HG03139 (cell line): ENCODE measurements around the gene MYO6.
A peak's percentile ranks its signal among the peaks of the same experiment; 100 is the strongest.
"Not testable (repeated sequence)": the region's sequence is repeated elsewhere in the genome, so short reads cannot be mapped to it uniquely, and the experiment has no call there.

Experiments
- ATAC-seq: cut with Tn5 transposase; IDR thresholded peaks from one replicate; pipeline ENCODE4 v1.9.1; 2021; ENCODE audit not compliant: unreplicated experiment

MYO6 gene

GRCh38 chr6:75748743-75749538, at the start of gene MYO6:
Gene MYO6 (plus strand): TSS chr6:75749239. CDS start chr6:75817548, 68,309 bp downstream.
- ATAC-seq: peak; percentile 75

- ATAC-seq: not testable (repeated sequence)
Measured at GRCh38 chr6:75708334-75708733, 40.7 kb upstream of the MYO6 start.

GRCh38 chr6:75711173-75711572, 37.9 kb upstream of the MYO6 start:
- ATAC-seq: no peak

- ATAC-seq: no peak
Measured at GRCh38 chr6:75719133-75719532, 29.9 kb upstream of the MYO6 start.

GRCh38 chr6:75723382-75723781, 25.7 kb upstream of the MYO6 start:
- no peak for ATAC-seq

DNA sequence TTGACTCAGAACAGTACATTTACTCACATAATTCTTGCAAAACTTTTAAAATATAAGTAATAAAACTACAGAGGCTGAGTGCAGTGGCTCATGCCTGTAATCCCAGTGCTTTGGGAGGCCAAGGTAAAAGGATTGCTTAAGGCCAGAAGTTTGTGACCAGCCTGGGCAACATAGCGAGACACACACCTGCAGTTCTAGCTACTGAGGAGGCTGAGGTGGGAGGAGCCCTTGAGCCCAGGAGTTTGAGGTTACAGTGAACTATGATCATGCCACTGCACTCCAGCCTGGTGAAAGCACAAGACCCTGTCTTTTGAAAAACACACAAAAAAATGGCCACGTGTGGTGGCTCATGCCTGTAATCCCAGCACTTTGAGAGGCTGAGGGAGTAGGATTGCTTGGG, 21.8 kb upstream of the MYO6 start:
- ATAC-seq: no peak

DNA sequence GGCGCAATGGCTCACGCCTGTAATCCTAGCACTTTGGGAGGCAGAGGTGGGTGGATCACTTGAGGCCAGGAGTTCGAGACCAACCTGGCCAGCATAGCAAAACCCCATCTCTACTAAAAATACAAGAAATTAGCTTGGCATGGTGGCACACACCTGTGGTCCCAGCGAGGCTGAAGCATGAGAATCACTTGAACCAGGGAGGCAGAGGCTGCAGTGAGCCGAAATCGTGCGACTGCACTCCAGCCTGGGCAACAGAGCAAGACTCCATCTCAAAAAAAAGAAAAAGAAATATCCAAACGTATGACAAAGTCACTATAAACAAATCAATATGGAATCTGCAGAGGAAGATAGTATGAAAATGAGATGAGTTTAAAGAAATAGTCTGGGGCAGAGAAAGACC, 18.0 kb upstream of the MYO6 start:
- ATAC-seq: not testable (repeated sequence)

DNA sequence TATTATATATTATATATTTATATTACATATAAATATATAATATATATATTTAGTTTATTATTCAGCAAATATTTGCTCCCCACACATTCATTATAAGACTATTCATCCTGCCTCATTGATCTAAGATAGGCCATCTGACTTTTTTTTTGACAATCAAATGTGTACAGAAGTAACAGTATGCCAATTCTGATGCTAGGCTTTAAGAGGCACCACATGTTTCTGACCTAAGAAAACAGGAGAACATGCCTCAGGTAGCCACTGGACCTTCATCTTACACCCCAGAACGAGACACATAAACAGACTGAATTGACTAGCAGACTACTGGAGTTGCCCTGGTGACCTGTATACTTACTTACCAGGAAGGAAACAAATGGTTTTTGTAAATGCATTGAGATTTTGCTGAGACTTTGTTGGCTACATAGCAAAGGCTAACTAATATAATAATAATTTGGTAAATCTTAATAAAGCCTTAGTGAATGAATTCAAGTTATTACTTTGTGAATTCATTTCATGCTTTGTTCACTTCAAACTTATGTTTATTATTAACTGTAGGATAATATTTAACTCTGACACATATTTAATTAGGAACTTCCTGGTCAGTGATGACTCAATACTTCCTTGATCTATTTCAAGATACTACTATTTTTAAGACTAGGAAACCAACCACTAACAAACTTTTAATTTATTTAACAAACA, 13.4 kb upstream of the MYO6 start:
- ATAC-seq: peak; percentile 85

DNA sequence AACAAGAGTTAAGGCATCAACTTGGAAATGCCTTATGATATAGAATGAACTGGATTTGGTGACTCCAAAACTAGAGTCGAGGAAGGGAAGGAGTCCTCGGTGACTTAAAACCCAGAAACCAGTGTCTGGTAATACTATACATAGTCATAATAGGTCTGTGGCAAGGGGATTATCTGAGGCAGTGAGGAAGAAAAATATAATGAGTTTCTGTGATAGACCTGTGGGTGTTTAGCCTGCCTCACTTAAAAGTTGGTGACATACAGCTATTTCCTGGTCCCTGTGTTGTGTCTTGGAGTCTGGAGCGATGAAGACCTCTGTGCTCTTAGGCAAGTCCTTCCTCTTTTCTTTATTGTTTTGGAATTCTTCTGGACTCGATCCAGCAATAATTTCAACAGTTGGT, 5.1 kb upstream of the MYO6 start:
- no peak for ATAC-seq

DNA sequence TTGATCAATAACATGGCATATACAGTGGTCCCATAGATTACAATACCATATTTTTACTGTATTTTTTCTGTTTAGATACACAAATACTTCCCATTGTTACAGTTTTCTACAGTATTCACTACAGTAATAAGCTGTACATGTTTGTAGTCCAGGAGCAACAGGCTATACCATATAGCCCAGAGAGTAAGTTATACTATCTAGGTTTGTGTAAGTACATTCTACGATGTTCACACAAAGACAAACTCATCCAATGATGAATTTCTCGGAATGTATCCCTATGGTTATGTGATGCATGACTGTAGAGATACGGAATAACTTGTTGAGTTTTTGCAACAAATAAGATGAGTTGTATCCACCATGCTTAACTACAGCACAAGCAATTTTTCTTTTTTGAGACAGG, 3.6 kb upstream of the MYO6 start:
- ATAC-seq: no peak

DNA sequence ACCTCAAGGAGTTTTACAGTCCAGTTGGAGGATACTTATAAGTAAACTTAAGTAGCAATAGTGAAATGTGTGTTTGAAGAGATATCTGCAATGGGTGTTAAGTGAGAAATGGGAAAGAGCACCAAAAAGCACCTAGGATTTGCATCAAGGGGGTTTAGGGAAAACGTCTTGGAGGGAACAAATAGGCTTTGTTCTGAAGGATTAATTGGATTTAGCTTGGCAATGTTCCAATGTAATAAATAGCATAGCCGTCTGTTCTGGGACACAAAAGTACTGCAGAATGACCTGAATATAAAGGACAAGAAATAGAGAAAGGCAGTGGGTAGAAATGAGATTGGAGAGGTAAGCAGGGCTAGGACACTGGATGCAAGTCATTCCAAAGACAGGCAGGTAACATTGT, 2.8 kb upstream of the MYO6 start:
- ATAC-seq: no peak

GRCh38 chr6:75747152-75747992, 1.7 kb upstream of the MYO6 start:
- no peak for ATAC-seq

GRCh38 chr6:75748003-75748742, 866 bp upstream of the MYO6 start:
- no peak for ATAC-seq

GRCh38 chr6:75751443-75751842, 2.4 kb downstream of the MYO6 start:
- no peak for ATAC-seq

- ATAC-seq: no peak
Measured at GRCh38 chr6:75752365-75752764, 3.3 kb downstream of the MYO6 start.

- no peak for ATAC-seq
Measured at GRCh38 chr6:75755704-75756103, 6.7 kb downstream of the MYO6 start.

- ATAC-seq: no peak
Measured at GRCh38 chr6:75757295-75757694, 8.3 kb downstream of the MYO6 start.

DNA sequence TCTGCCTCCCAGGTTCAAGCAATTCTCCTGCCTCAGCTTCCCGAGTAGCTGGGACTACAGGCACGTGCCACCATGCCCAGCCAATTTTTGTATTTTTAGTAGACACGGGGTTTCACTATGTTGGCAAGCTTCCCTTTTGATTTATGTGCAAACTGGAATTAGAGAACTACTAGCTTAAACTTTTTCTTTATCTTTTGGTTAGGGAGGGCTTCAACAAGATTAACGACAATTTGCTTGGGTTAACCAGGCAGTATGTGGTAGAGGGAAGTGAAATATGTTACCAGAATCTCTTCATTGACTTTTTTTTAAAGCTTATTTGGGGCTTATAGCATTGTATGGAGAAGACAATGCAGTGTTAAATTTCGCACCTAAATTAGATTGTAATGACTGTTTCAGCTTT, 9.0 kb downstream of the MYO6 start:
- ATAC-seq: no peak

DNA sequence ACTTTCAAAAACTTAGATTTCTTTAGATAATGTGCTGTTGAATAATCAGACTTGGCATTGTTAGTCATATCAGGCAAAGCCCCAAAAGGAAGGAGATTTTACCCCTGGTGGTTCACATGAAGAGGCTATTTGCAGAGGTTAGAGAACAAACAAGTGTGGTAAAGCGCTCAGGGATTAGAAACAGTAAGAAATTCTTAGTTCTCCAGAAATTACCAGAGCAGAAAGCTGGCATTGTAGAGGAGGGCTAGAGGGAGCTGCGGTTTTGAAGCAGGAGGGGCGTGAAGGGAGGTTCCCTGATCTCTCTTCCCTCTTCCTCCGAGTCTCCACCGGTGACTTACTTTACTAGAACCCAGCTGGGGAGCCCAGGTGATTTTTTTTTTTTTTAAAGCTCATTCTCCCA, 10.2 kb downstream of the MYO6 start:
- no peak for ATAC-seq

DNA sequence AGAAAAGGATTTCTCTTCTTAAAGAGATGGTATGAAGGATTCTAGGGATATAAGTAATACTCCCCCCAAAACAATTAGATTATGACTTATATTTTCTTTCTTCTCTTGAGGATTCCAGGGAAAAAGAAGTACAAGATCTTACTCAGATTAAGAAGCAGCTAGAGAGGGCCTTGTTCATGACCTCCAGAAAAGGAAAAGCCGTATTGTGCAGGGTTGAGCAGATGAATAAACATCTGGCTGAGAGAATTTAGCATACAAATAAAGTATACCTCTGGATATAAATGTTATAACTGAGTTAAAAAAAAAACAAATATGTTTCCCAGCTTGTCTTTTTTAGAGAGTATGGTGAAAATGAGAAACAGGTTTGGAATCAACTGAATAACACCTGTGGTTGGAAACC, 11.3 kb downstream of the MYO6 start:
- ATAC-seq: no peak

DNA sequence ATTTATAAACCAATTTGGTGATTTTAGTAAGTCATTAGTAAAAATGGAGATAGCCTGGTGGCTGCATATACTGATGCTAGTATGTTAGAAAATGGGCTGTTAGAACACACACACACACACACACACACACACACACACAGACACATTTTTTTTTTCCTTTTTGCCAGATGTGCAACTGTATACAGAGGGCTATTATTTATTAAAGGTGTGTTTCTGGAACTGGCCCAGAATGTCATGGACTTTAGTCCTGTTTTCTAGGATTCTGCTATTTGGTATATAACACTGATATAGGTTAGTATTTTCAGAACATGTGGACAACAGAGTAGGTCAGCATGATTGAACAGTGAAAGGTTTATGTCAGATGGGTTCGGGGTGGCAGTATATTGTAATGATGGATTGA, 12.4 kb downstream of the MYO6 start:
- ATAC-seq: no peak
